HFFc6 (cell line): ENCODE results near the gene ITPRID2. TPM values are rescaled to one million over a fixed set of nuclear protein-coding genes. Genes with fewer than 3 reads are reported as not detected.

ENCODE experiments used
- DNase-seq: peaks from one replicate; pipeline ENCODE4 v3.0.0-alpha.2; 2018
- H3K27ac Mint-ChIP-seq: 2 replicates; pipeline ENCODE4 v1.8.0; 2020; ENCODE audit warnings: mild to moderate bottlenecking, mixed read lengths
- H3K27me3 Mint-ChIP-seq: 2 replicates; pipeline ENCODE4 v1.8.0; 2021; ENCODE audit warnings: mild to moderate bottlenecking, moderate library complexity, mixed read lengths; ENCODE audit not compliant: insufficient read depth
- H3K36me3 Mint-ChIP-seq: 2 replicates; pipeline ENCODE4 v1.8.0; 2021; ENCODE audit warnings: low read depth, mixed read lengths
- H3K4me1 Mint-ChIP-seq: 2 replicates; pipeline ENCODE4 v1.8.0; 2020; ENCODE audit warnings: low read depth, mixed read lengths
- H3K4me3 Mint-ChIP-seq: 2 replicates; pipeline ENCODE4 v1.8.0; 2020; ENCODE audit warnings: mild to moderate bottlenecking, moderate library complexity, mixed read lengths
- H3K9me3 Mint-ChIP-seq: 2 replicates; pipeline ENCODE4 v1.8.0; 2020; ENCODE audit warnings: mild to moderate bottlenecking, mixed read lengths
- CTCF ChIP-seq: fragments of 200-600 bp; sonication (generic); IDR thresholded peaks from 2 replicates; pipeline ENCODE4 v1.5.0; 2021; ENCODE audit warnings: antibody characterized with exemption, mild to moderate bottlenecking
- total RNA-seq, 6 experiments: library from RNA; stranded (reverse); fragmentation: NEBNext Ultra II Directional; extraction: Animal tissue kit (Norgen Biotek cat#: 25700); gene quantifications; 2 replicates in 1 of 6; 3 replicates in 5 of 6; pipeline ENCODE4 v1.2.3, GENCODE V29; 2021

ITPRID2 gene
- total RNA-seq, 6 experiments from 2014 or later, result 205 to 257 (median 235) TPM

DNA sequence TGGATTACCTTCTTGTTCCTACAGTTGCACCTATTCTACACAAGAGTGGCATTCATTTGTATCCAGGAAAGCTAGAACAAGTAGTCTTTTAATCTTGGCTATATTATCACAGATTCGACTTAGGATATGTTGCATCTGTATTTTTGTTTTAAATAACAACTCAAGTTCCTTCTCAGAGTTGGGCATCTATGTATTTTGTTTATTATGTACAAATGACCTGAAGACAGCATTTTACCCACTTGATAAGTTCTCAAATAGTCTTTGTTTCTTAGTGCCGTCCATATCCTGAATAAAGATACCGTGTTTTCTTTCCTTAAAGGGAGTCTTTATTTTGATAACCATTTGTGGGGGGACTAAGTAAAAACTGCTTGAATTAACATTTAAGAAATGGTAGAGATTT, 2.9 kb downstream of the ITPRID2 start:
- DNase-seq, result no peak
- H3K27ac Mint-ChIP-seq, result no peak overlapping the region
- no peaks in the 10 kb centered on the region for H3K27me3 Mint-ChIP-seq
- H3K4me3 Mint-ChIP-seq, result peak overlapping the region; percentile 99
- no peak for TF ChIP-seq CTCF
- peaks cover 45% of the 10 kb centered on the region for H3K36me3 Mint-ChIP-seq
- no peaks in the 10 kb centered on the region for H3K9me3 Mint-ChIP-seq
- H3K4me1 Mint-ChIP-seq, result peaks cover 60% of the 10 kb centered on the region

DNA sequence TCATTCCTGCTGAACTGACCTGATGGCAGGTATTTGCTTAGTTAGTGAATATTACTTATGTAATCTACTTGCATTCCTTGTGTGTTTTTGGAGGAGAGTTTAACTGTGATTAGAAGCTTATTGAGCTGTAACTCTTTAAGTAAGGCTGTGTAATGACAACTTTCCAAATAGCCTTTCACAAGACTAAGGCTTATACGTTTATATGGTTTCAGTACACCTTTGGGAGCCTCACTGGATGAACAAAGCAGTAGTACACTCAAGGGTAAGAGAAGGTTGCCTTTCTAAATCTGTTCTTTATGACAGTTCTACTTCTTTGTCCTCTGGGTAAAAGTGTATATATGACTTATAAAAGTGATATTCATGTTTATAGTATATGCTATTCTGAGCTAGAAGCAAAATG, 4.3 kb downstream of the ITPRID2 start:
- H3K4me1 Mint-ChIP-seq, result peaks cover 60% of the 10 kb centered on the region
- H3K4me3 Mint-ChIP-seq, result peak overlapping the region; percentile 99
- TF ChIP-seq CTCF, result no peak
- H3K36me3 Mint-ChIP-seq, result peaks cover 57% of the 10 kb centered on the region
- no peak overlapping the region for H3K27ac Mint-ChIP-seq
- no peaks in the 10 kb centered on the region for H3K27me3 Mint-ChIP-seq
- H3K9me3 Mint-ChIP-seq, result no peaks in the 10 kb centered on the region
- DNase-seq, result no peak

- Mint-ChIP-seq H3K4me3 (peak overlapping the region; percentile 68), H3K9me3 (no peaks in the 10 kb centered on the region), H3K27me3 (no peaks in the 10 kb centered on the region), H3K4me1 (peaks cover 59% of the 10 kb centered on the region), H3K27ac (peak overlapping the region; percentile 17; the same call in 1 of the 2 replicates), H3K36me3 (peaks cover 61% of the 10 kb centered on the region)
- DNase-seq, result no peak
- no peak for TF ChIP-seq CTCF
Measured at GRCh38 chr2:181896286-181896685, 4.8 kb downstream of the ITPRID2 start.

DNA sequence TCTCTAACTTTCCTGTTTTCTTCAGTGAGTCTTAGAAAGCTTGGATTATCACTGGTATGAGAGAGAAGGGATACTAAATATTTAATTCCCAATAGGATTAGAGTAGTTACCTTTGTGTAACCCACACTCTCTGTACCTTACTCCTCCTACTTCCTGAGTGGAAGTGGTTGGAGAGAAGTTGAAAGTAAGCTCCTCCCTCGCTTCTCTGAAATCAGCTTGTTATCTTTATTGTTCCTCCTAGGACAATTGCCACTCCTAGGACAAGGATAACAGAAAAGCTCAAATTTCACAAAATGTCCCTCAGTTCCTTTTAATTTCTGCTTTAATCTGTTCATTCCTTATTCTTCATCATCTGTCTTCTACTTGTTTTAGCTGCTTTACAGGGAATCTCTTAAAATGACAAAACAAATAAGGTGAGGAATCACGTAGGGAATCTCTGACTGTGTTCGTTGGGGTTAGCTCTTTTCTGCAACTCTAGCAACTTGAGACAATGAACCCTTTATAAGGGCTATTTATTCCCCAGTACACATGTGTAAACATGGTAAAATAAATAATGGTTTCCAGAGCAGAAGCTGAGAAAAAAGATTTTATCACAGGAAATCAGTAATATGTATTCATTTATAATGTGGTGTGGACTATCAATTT, 8.6 kb downstream of the ITPRID2 start:
- no peak overlapping the region for H3K4me3 Mint-ChIP-seq
- H3K4me1 Mint-ChIP-seq, result peaks cover 78% of the 10 kb centered on the region
- no peak for DNase-seq
- no peak for TF ChIP-seq CTCF
- no peaks in the 10 kb centered on the region for H3K27me3 Mint-ChIP-seq
- no peaks in the 10 kb centered on the region for H3K9me3 Mint-ChIP-seq
- H3K27ac Mint-ChIP-seq, result peak overlapping the region; percentile 11
- peaks cover 60% of the 10 kb centered on the region for H3K36me3 Mint-ChIP-seq

DNA sequence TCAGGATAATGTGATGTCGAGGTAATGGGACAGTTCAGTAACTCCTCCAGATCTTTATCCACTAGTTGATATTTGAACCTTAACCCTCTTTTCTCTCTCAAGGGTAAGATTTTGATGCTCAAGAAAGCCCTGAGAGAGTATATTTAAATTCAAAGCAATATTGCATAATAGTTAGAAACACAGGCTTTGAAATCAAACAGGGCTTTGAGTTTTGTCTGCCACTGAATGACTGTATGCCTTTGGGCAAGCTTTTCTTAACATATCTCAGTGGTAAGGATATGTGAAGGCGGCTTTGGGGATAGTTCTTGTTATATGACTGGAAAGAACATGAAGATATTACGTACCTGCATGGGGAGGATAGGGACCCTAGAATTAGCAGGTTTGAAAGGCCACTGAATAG, 11.1 kb downstream of the ITPRID2 start:
- H3K36me3 Mint-ChIP-seq, result peaks cover 61% of the 10 kb centered on the region

More for the DNA sequence above, 11.1 kb downstream of the ITPRID2 start:
- no peak for TF ChIP-seq CTCF
- peak overlapping the region; percentile 11; the same call in 1 of the 2 replicates for H3K4me3 Mint-ChIP-seq
- H3K4me1 Mint-ChIP-seq, result peaks cover 73% of the 10 kb centered on the region
- H3K27ac Mint-ChIP-seq, result no peak overlapping the region; the same call in 1 of the 2 replicates
- no peaks in the 10 kb centered on the region for H3K27me3 Mint-ChIP-seq
- H3K9me3 Mint-ChIP-seq, result no peaks in the 10 kb centered on the region
- no peak for DNase-seq
